GM19372 (cell line): ENCODE measurements around the gene RASSF4.

Experiments
- ATAC-seq: cut with Tn5 transposase; IDR thresholded peaks from one replicate; pipeline ENCODE4 v1.9.1; 2021; ENCODE audit warnings: mild to moderate bottlenecking, low read depth, moderate library complexity; ENCODE audit not compliant: unreplicated experiment

The RASSF4 gene

DNA sequence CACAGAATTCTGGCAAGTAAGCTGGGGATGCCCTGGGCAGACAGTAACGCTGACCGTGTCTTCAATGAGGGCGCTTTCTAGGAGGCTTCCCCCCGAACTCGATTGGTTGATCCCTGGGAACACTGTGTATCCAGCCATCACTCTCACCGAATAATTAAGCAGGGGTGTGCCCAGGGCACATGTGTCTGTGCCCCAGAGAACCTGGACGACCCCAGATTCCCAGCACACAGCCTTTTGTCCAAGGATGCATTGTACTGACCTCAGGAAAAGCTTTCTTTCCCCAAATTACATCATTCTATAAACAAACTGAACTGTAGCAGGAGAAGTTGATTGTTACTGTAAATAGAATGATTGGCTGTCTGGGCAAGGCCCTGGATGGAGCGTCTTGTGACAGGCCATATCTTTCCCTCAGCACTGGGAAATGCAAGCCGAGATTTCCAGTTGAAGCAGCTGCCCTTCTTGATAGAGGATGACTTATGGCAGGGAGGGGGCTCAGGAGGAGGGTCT lies 25.6 kb downstream of the RASSF4 start:
- no peak for ATAC-seq

GRCh38 chr10:44986179-44986578 lies 26.6 kb downstream of the RASSF4 start:
- no peak for ATAC-seq

GRCh38 chr10:44986670-44987069 lies 27.1 kb downstream of the RASSF4 start:
- no peak for ATAC-seq

- ATAC-seq = no peak
Measured at GRCh38 chr10:44988957-44989585, 29.5 kb downstream of the RASSF4 start.

- no peak for ATAC-seq
Measured at GRCh38 chr10:44989597-44990301, 30.1 kb downstream of the RASSF4 start.

DNA sequence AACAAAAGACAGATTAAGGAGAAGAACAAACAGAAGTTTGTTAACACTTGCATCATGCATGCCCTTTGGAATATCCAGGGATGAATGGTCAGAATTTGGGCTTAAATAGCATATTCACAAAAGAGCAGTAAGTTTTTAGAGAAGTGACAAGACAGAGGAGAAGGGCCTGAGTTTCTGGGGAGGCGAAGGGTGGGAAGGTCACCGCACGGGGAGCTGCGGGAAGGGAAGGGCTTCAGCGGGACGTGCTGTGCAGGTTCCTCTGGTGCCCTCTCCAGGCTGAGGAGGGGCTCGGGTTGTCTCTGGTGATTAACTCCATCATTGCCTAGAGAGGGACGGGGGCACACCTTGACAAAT lies 30.7 kb downstream of the RASSF4 start:
- ATAC-seq = no peak

- no peak for ATAC-seq
Measured at GRCh38 chr10:44990965-44991364, 31.4 kb downstream of the RASSF4 start.

DNA sequence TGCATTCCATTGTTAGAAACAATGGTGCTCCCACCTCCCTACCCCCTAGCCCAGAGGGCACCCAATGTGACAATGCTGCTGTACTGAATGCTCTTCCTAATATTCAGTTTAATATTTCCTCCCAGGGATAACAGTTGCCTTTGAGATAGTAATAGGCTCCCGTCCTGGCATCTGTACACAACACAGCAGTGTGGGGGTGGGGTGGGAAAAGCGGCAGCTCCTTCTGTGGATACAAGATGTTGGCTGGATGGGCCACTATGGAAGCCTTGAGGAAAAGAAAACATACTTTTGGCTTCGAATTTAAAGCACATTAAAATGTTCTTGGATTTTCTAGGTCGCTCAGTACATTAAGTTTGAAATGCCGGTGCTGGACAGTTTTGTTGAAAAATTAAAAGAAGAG lies 32.0 kb downstream of the RASSF4 start:
- ATAC-seq = no peak

DNA sequence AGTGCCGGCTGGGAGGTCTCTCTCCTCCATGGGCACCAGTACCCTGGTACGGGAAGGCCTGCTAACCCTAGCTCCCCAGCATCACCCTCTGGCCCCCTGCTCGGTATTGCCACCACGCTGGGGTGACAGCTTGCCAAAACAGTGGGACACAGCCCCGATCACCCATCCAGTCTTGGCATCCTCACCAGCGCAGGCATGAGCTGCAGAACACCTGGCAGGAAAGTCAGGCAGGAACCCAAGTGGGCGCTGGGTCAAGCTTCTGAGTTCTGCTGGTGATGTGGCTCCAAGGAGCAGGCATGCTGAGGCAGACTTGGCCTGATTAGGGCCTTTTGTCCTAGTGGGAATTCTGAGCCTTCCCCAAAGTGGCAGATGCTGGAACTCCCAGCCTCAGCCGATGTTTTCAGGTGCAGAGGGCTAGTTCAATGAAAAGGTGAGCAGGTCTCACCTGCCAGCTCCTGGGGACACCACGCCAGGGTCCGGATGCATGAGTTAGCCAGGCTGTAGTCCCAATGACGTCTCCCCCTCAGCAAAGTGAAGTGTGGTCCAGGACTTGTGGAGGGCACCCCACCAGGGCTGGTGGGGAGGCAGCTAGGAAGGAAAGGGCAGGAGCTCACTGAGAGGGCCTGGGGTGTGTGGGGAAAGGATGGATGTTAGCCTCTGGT lies 32.6 kb downstream of the RASSF4 start:
- no peak for ATAC-seq

DNA sequence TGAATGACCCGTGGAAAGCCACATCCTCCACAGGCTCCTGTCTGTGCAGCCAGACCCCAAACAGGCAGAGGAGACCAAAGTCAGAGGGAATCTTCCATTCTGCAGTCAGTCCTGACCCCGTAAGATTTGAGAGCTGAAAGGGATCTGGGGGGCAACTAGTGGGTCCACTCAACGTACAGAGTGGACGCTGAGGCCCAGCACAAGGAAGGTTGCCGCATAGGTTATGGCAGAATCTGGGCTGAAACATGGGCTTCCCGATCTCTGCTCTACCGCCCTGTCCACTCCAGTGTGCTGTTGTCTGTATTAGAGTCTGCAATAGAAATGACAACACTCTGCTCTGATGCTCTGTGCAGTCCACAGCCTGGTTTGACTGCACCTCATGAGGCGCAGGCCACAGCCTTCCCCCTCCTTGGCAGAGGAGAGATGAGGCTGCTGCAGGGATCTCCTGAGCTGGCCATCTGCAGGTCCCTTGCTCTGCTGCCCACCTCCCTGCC lies 33.2 kb downstream of the RASSF4 start:
- no peak for ATAC-seq

- ATAC-seq = no peak
Measured at GRCh38 chr10:44993226-44993921, 33.8 kb downstream of the RASSF4 start.

- ATAC-seq = no peak
Measured at GRCh38 chr10:44993922-44994751, 34.5 kb downstream of the RASSF4 start.

DNA sequence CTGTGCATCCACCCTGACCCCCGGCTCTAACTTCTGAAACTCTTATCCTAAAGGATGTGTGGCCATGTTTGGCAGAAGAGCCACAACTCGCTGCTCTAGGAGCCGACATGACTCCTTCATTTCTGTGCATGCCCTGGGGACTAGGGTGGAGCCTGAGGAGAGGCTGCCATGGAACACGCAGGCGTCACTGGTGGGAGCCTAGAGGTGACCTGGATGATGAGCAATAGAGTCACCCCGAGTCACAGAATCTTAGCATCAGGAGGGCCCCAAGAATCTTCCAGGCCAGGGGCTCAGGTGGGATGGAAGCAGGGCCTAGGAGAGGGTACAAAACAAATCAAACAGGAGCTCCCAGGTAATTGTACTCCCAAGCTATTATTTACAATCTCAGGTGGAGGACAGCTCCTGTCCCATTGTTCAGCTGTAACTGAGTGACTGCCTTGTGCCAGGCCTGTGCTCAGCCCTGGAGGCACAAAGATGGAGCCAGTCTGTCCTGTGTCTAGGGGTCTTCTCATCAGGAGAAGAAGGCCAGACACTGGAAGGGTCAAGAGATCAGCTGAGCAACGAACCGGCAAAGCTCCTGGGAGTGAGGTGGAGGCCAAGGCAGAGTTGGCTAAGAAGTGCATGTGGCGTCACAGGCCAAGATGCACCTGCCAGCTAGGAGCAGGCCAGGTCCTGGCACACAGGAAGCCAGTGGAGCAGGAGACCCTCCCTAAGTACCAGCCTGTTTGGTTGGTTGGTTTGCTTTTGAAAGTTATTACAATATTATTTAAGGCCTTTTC lies 35.3 kb downstream of the RASSF4 start:
- ATAC-seq = no peak

DNA sequence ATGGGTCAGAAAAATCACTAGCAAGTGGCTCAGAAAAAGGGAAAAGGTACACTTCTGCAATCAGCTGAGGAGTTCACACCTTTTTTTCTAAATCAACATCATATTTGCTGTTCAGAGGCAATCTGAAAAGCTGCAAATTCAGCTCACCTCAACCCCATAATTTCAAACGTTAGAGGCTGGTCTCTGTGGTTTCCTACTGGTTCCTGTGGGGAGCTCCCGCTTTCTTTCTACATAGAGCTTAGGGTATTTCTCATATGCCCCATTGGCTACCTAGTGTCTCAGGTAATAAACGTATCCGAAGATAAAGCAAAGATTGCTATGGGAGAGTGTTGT lies 35.9 kb downstream of the RASSF4 start:
- ATAC-seq = no peak

- ATAC-seq = no peak
Measured at GRCh38 chr10:44995914-44996669, 36.5 kb downstream of the RASSF4 start.

- ATAC-seq = no peak
Measured at GRCh38 chr10:44997105-44997748, 37.6 kb downstream of the RASSF4 start.

DNA sequence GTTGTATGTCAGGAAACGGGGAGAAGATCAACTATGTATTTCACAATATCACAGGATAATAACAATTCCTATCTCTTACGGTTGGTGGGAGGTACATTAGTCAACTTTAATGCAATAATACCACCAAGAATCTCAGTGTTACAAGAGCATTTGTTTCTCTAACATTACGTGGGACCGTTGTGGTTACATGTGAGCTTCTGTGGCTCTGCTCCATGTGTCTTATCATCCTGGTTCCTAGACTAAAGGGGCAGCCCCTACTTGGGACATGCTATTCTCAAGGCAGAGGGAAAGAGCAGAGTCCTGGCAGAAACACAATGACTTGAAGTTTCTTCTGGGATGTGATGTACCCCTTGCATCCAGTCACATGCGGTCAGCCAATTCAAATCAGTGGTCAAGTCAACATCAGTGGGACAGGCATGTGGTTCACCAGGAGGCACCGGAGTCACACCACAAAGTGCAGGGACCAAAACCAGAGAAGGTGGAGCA lies 38.6 kb downstream of the RASSF4 start:
- ATAC-seq = no peak

- no peak for ATAC-seq
Measured at GRCh38 chr10:45000138-45000751, 40.6 kb downstream of the RASSF4 start.
